ENCODE measurements around the gene TBC1D8.
A peak's percentile ranks its signal among the peaks of the same experiment; 100 is the strongest.
"Not testable (repeated sequence)": the region's sequence is repeated elsewhere in the genome, so short reads cannot be mapped to it uniquely, and the experiment has no call there.

The TBC1D8 gene

DNA sequence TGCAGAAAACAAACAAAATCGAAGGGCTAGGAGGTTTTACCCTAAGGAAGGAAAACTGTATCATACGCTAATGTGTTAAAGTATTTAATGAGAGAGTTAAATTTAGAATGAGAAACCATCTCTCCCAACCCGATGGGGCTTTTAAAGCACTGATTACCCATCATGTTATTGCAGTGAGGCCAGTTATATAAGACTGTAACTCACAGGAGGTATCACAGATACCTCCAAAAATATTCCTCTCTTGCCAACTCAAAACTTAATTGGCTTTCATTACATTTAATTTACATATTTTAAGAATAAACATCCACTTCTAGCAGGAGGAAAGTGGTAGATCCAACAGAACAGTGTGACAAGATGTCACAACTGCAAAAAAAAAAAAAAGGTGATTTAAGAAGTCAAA, 92.8 kb downstream of the TBC1D8 start:
- DNase-seq, result no peak

DNA sequence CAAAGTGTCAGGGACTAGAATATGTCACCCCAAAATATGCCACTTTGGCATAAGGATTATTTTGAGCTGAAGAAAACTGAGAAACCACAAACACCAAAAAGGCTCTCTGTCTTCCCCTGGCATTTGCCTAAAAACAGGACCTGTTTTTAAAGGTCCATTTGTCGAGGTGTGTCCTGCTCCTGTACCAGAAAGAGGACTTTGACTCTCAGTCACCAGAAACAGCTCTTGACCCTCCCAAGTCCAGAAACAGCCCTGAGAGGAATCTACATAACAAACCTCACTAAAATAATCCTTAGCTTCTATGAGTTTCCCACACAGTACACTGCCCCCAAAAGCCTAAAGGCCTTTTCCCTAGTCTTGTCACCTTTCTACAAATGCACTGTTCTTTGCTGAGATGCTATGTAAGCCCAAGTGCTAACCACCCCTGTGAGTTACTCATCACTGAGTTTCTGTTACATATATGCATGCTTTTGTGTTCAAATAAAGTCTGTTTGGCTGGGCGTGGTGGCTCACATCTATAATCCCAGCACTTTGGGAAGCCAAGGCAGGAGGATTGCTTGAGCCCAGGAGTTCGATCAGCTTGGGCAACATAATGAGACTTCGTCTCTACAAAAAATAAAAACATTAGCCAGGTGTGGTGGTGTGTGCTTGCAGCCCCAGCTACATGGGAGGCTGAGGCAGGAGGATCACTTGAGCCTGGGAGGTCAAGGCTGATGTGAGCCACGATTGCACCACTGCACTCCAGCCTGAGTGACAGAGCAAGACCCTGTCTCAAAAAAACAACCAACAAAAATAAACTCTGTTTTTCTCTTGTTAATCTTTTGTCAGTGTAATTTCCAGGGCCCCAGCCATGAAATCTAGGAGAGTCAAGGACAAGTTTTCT, 93.9 kb downstream of the TBC1D8 start:
- no peak for DNase-seq

DNA sequence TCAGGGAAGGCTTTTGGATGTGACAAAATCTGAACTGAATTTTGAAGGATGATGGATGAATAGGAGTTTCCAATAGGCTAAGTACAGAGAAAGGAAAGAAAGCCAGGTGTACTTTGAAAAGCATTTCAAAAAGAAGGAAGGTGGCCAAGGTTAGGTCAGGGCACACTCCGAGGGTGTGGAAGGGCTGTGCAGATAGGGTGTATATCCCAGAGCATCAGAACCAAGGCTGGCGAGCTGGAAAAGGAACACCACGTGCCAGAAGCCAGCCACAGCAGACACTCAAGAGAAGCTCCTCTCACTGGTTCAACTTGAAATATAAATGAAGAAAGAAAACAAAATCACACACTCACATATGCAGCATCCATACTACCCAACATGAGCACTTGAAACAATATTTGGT, 98.1 kb downstream of the TBC1D8 start:
- DNase-seq, result no peak

DNA sequence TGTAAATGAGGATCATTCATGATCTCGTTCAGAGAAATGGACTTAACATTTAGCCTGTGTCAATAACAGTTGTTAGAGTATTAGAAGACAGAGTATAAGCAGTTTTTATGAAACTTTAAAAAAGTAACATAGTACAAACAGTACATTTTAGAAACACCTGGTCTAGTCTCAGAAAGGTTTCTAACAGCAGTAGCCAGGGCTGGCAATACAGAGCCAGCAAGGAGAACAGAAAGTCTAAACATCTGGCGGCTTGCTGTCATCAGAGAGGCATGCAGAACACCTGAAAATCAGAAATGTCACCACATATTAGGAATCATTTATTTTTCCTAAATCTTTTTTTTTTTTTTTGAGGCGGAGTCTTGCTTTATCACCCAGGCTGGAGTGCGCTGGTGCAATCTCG, 99.0 kb downstream of the TBC1D8 start:
- DNase-seq, result no peak

DNA sequence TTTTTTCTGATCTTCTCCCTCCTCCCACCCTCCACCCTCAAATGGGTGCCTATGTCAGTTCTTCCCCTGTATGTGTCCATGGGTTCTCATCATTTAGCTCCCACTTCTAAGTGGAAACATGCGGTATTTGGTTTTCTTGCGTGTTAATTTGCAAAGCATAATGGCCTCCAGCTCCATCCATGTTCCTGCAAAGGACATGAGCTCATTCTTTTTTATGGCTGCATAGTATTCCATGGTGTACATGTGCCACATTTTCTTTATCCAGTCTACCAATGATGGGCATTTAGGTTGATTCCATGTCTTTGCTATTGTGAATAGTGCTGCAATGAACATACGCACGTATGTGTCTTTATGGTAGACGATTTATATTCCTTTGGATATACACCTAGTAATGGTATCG, 100.3 kb downstream of the TBC1D8 start:
- DNase-seq, result not testable (repeated sequence)

DNA sequence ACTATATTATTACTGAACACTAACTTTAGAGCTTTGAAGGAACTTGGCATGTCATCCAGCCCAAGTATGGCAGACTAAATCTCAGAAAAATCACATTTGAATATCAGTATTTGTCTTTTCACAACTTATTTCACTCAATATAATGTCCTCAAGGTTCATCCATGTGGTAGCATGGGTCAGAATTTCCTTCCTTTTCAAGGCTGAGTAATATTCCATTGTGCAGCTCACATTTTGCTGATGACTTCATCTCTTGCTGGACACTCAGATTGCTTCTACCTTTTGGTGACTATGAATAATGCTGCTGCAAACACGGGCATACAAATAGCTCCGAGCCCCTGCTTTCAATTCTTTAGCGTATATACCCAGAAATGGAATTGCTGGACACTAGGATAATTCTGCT, 102.4 kb downstream of the TBC1D8 start:
- DNase-seq, result no peak

DNA sequence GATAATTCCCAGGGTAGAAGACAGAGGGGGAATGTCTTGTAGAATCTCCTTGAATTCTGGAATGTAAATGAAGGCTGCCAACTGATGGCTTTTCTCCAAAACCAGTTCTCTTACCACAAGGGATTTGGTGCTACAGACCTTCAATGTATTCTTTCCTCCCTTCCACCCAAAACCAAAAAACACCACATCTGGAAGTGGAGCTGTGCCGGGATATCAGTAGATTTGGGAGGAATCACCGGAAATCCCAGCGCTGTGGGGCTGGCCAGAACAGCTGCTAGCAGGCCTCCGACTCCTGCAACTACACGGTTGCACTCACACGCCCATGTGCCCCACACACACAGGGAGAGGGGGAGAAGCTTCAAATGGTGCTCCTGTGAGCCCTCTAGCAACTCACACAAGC, 103.4 kb downstream of the TBC1D8 start:
- DNase-seq, result no peak

DNA sequence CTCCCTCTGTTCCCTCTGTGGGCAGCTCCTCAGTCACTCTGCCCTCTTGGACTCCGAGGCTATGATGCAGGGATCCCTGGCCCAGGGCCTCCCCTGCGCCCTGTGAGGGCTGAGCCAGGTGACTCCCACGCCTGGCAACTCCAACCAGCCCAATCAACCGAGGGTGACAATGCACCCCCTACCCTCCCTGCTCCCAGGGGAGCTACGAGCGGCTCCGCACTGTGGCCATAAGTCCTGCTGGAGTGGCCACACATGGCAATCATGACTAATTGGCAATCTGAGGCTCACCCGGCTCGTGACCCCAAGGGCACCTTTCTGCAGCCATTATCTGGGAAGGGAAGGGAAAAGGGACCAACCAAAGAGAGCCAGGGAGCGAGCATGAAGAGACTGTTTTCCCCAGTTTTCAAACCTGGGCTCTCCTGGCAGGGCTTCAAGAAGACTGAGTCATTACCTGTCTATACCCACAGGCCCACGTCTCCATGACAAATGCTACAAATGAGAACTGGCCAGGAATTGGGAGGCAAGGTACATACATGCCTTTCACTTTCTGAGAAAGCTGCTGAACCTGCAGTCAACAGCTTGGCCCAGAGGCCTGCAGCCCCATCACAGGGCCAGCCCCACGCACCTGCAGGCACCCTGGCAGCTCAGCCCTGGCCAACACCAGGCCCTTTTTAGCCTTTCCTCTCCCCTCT, 104.0 kb downstream of the TBC1D8 start:
- no peak for DNase-seq

DNA sequence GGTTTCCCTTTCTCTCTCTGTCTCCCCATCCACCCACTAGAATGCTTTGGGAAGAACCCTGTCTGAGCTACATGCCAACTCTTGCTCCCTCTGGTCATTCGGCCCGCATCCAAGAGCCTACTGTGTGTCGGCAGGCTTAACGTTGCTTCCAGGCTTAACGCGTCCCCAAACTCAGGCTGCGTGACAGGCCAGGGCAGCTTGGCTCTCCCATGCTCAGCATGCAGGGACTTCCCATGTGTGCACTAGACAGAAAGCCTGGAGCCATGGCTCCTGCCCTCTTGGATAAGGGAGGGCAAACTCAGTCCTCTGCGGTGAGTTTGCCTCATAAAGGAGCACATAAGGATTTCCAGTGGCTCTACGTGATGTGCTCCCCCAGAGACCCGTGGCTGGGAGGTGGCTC, 105.9 kb downstream of the TBC1D8 start:
- DNase-seq, result no peak

DNA sequence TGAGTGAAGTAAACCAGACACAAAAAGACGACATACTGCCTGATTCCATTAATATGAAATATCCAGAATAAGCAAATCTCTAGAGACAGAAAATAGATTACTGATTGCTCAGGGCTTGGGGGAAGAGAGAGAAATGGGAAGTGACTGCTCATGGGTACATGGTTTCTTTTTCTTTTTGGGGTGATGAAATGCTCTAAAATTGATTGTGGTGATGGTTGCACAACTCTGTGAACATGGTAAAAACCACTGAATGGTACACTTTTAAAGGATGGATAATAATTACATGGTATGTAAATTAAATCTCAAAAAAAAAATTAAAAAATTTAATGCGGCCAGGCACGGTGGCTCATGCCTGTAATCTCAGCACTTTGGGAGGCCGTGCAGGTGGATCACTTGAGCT, 109.8 kb downstream of the TBC1D8 start:
- no peak for DNase-seq

DNA sequence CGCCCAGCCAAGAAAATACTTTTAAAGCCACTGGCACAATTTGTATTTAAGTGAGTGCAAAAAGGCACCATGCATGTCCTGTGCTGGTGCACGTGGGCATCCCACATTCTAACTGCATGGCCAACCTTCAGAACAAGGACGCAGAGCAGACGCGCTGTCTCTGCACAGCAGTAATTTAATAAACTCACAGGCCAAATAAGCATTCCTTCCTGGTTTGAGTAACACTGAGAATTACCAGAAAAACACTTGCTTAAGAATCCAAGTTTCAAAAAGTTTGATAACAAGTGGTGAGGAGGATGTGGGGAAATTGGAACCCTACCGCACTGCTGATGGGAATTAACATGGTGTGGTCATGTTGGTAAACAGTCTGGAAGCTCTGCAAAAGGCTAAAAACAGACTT, 110.4 kb downstream of the TBC1D8 start:
- DNase-seq, result no peak

DNA sequence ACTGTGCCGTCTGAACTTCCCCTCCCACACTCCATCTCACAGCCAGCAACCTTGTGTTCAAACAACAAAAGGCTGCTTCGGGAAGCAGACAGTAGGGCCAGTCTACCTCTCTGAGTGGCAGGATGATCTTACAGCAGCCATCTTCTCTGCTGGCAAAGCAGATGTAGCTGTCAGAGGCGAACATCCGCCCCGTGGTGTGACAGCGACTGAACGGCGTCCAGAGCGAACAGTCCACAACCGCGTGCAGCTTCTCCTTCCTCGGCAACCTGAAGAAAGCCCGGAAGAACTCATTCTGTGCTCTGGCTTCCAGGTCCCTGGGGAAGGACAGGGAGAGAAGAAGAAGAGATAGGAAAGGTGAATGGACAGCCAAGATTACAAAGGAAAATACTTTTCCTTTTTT, 111.1 kb downstream of the TBC1D8 start:
- no peak for DNase-seq

DNA sequence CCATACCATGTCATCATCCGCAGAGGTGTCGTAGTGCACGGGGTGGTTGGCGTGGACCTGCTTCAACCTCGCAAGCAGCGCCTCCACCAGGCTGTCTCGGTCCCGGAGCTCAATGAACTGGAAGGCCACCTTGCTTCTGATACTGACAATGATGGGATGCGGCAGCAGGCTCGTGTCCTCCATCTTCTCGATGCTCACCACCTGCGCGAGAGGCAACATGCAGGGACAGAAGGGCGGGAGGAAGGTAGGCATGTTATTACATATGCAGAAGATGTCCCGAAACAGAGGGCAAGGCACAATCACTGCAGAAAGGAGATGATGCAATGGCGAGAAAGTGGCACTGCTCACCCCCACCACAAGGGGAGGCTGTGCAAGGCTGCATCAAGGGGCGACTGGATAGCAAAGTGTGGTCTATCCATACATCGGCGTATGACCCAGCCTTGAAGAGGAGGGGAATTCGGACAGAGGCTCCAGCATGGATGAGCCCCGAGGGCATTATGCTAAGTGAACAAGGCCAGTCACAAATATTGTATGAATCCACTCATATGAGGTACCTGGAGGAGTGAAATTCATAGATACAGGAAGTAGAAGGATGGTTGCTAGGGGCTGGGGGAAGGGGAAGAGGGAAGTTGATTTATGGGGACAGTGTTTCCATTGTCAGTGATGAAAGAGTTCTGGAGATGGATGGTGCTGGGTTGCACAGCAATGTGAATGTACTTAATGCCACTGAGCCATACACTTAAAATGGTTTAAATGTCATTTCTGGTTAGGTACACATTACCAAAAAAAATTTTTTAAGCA, 112.5 kb downstream of the TBC1D8 start:
- no peak for DNase-seq

DNA sequence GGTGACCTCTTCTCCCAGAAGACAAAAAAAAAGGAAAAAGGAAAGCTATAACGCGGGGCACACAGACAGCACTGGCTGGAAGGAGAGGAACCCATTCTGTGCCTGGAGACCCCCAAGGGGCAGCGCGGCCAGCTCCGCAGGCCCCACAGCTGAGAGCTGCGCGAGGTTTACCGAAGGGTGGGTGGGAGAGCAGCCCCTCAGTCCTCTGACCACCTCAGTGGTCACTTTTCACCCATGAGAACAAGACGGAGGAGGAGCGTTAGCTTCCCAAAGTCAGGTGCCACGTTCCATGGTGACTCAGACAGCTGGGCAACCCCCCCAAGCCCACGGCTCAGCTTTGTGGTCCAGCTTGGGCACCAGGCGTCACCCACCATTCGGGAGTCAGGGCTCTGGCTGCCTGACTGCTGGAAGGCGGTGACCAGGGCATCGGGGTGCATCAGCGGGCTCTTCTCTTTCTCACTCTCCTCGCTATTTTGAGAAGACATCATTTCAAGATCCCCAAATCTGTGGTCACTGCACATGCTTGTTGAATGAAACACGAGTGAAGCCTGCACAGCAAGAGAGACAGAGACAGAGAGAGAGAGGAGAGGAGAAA, 113.9 kb downstream of the TBC1D8 start:
- no peak for DNase-seq

DNA sequence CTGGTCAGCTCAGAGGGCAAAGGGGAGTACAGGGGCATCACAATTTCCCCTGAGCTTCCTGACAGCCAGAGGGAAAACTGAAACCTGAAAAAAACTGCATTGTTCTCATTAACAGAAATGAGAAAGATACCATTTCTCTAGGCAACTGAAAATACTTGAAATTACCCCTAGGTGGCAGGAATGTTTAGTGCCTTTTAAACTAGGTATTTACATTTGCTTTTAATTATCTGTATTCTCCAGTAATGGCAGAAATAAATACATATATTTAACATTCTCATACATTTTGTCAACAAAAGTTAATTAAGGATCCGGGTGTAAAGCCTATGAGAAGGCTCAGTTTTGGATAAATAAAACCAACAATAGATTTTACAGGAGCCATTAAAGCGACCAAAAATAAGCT, 114.6 kb downstream of the TBC1D8 start:
- DNase-seq, result peak; percentile 43

DNA sequence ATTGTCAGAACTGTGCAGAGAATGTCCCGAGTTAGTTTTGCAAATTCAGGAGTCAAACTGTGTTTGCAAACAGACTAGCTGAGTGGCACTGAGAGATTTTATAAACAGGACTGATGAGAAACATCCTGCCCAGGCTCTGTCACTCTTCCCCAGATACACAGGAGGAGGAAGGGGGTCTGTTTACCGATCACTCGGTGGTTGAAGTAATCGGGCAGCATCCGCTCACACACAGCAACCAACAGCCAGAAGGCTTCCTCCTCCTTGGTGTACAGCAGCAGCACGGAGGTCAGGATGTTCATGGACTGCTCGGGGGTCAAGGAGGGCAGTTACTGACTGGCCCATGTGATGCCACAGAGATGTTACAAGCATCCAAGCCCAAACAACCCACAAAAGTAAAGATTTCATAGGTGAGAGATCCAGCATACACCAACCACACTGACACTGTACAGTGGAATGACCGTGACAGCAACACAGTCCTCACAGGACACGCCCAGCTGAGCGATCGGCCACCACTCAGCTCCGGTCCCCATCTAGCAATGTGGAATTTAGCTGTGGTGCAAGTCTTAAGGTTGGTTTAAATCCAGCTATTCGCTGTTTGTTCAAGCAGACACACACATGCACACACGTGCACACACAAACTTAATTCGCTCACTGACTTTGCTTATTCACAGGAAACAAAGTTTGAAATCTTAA, 119.0 kb downstream of the TBC1D8 start:
- no peak for DNase-seq

DNA sequence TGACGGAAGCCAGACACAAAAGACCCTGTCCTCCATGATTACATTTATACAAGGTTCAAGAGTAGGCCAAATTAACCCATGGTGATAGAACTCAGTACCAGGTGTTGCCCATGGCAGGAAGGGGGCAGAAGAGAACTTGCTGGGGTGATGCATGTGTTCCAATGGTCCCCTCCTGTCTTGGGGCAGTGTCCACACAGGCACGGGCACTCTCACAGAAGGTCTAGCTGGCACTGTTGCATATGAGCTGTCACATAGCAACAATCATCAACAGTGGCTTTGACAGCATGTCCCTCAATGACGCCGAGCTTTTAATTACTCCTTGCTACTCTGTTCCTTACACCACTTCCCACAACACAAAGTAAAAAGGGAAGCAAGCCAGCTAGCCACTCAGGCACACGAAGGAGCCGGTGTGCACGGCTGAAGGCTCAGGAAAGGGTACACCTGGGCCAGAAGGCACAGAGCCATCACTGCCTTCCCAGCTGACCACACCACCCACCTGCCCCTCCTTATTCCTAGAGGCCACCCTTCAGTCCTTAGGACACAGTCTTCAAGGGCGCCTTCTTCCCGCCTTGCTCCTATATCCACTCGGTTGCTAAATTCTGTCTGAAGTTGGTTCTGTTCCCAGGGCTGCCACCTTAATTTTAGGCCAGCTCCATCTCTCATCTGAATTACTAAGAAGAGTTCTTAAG, 120.2 kb downstream of the TBC1D8 start:
- DNase-seq, result no peak

DNA sequence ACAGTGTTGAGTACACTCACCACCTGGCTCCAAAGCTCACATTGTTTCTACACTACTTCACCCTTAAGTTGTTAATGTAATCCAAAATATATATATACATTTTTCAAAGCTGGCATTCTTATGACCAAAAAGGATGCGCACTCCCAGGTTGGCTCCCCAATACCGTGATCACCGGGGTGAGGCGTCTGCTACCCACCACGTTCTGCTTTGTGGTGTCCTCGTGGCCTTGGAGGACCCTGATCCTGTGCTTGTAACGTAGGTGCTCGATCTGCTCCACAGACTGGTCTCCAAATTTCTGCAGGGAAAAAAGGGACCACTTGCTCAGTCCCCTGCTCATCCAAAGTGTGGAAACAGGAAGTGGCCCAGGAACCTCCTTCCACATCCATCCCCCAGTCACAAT, 123.3 kb downstream of the TBC1D8 start:
- no peak for DNase-seq

DNA sequence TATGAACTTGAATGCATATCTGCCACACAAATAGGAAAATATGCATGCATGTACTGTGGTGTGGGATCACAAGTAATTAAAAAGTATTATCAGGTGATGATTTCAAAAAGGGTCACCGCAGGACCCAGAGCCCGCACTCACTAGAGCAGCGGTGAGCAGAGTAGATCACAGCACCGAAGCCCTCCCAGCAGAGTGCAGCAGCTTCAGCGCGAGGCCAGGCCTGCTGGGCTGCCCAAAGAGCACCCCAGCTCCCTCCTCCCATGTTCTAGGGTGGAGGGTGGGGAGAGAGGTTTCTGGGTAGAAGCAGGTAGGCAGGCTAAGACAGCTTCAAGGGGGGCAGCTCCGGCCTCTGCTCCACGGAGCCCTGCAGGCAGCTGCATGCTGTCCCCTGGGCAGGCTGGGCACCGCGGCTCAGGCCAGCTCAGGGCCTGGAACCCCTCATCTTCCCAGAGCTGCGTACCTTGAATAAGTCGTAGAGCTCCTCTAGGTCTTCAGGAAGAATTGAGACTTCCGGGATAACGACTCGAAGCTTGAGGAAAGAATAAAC, 124.2 kb downstream of the TBC1D8 start:
- DNase-seq, result no peak

DNA sequence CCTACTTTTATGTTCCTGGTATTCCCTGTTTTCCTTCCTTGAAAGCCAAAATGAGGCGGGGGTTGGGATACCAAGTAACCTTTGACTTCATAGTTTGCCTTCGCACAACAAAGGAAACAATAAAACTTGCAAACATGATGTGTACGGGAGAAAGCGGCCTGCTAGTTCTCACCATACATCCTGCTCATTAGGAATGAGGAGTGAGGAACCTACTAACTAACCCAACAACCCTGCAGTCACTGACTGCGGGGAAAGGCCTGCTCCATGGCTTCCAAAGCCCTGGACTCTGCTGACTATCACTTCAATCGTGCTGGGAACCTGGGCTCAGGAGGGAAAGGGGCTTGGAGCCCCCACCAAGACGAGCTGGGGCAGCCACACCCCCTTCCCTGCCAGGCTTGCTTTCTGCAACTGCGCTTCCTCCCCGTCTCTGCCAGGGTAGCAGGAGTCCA, 124.9 kb downstream of the TBC1D8 start:
- no peak for DNase-seq

DNA sequence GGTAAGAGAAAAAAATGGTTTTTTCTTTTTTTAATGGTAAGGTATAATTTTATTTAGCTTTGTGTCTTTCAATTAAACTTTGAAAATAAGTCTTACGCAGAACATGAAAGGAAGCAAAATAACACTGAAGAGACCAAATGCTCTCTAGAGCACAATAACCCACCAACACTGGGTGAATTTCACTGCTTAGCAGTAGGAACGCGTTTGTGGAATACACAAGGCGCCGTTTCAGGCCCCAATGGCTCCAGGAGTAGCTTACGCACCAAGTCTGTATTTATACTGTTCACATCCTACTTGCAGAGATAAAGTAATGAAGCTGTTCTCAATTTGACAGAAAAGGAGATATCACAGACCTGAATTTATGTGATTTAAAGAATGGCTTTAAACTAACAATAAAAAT, 125.6 kb downstream of the TBC1D8 start:
- DNase-seq, result no peak

Data from HCEC 1CT (cell line).